HEK293 (cell line): Measurements from ENCODE around the gene INHBB.
"Not testable (repeated sequence)": the region's sequence is repeated elsewhere in the genome, so short reads cannot be mapped to it uniquely, and the experiment has no call there.

Source experiments
- CTCF ChIA-PET: fragments of 350-600 bp; formaldehyde crosslinking; extraction: SDS; loops from one replicate; lab custom pipeline; 2021; ENCODE audit warnings: antibody characterized with exemption; lab: Yijun Ruan, JAX
- POLR2A ChIA-PET: fragments of 300-600 bp; formaldehyde crosslinking; extraction: SDS; loops from one replicate; lab custom pipeline; 2020; ENCODE audit warnings: antibody characterized with exemption, inconsistent platforms; lab: Yijun Ruan, JAX
- H3K27ac ChIP-seq: fragments of 200-500 bp; sonication (Bioruptor generic); 2 replicates; pipeline ENCODE4 v1.5.1; 2014; ENCODE audit warnings: low read depth, low read length, control low read depth, inconsistent platforms; ENCODE audit errors: extremely low read depth
- H3K36me3 ChIP-seq, 2 experiments: fragments of 200-500 bp in 1 of 2; sonication (Bioruptor generic) in 1 of 2; 1 replicate in 1 of 2; 2 replicates in 1 of 2; pipeline ENCODE4 v1.5.1; 2014 to 2017; ENCODE audit warnings: inconsistent platforms in 2 of 2, low read length in 2 of 2; ENCODE audit not compliant: control insufficient read depth in 2 of 2, insufficient read depth in 1 of 2
- H3K4me1 ChIP-seq: fragments of 200-500 bp; sonication (Bioruptor generic); 2 replicates; pipeline ENCODE4 v1.5.1; 2014; ENCODE audit warnings: mild to moderate bottlenecking, low read length, inconsistent platforms; ENCODE audit not compliant: control insufficient read depth, insufficient read depth
- H3K4me3 ChIP-seq: 2 replicates; pipeline ENCODE4 v1.5.1; 2011; ENCODE audit warnings: low read depth, mild to moderate bottlenecking, control low read depth, low read length, moderate library complexity
- H3K9me3 ChIP-seq: fragments of 200-500 bp; sonication (Bioruptor generic); 2 replicates; pipeline ENCODE4 v1.5.1; 2014; ENCODE audit warnings: low read depth, low read length, inconsistent platforms; ENCODE audit not compliant: control insufficient read depth, insufficient read depth
- HOXC10 ChIP-seq: sonication (generic); formaldehyde crosslinking; IDR thresholded peaks from 2 replicates; pipeline ENCODE4 v1.8.1; 2023; ENCODE audit warnings: mild to moderate bottlenecking, missing genetic modification reagents
- INSM2 ChIP-seq: fragments of 450-650 bp; formaldehyde crosslinking; IDR thresholded peaks from 2 replicates; pipeline ENCODE4 v1.5.1; 2016; ENCODE audit warnings: missing biosample characterization, missing genetic modification characterization
- KLF7 ChIP-seq: fragments of 450-650 bp; formaldehyde crosslinking; IDR thresholded peaks from 2 replicates; pipeline ENCODE4 v1.5.1; 2016; ENCODE audit warnings: missing biosample characterization, missing genetic modification characterization, borderline replicate concordance
- SCRT2 ChIP-seq: fragments of 450-650 bp; formaldehyde crosslinking; IDR thresholded peaks from 2 replicates; pipeline ENCODE4 v1.5.1; 2016; ENCODE audit warnings: missing biosample characterization, missing genetic modification characterization
- ZBTB26 ChIP-seq: fragments of 450-650 bp; formaldehyde crosslinking; optimal IDR thresholded peaks from 2 replicates; pipeline ENCODE3; 2016; ENCODE audit warnings: missing biosample characterization, mild to moderate bottlenecking, missing genetic modification characterization
- ZBTB49 ChIP-seq: fragments of 450-650 bp; formaldehyde crosslinking; IDR thresholded peaks from 2 replicates; pipeline ENCODE4 v1.5.1; 2016; ENCODE audit warnings: missing biosample characterization, missing genetic modification characterization, low read depth
- ZBTB8A ChIP-seq: fragments of 450-650 bp; formaldehyde crosslinking; IDR thresholded peaks from 2 replicates; pipeline ENCODE4 v1.5.1; 2016; ENCODE audit warnings: missing biosample characterization, missing genetic modification characterization
- ZNF211 ChIP-seq: fragments of 450-650 bp; formaldehyde crosslinking; IDR thresholded peaks from 2 replicates; pipeline ENCODE4 v1.5.1; 2016; ENCODE audit warnings: low read depth, missing biosample characterization, missing genetic modification characterization
- ZNF280D ChIP-seq: fragments of 450-650 bp; formaldehyde crosslinking; IDR thresholded peaks from 2 replicates; pipeline ENCODE4 v1.5.1; 2016; ENCODE audit warnings: missing biosample characterization, missing genetic modification characterization
- ZNF335 ChIP-seq: fragments of 450-650 bp; formaldehyde crosslinking; conservative IDR thresholded peaks from 2 replicates; pipeline ENCODE4 v1.5.1; 2016; ENCODE audit warnings: missing biosample characterization, missing genetic modification characterization
- ZNF350 ChIP-seq: fragments of 450-650 bp; formaldehyde crosslinking; IDR thresholded peaks from 2 replicates; pipeline ENCODE4 v1.5.0; 2017; ENCODE audit warnings: missing biosample characterization, mild to moderate bottlenecking, missing genetic modification characterization
- ZNF354C ChIP-seq: fragments of 450-650 bp; formaldehyde crosslinking; IDR thresholded peaks from 2 replicates; pipeline ENCODE4 v1.5.1; 2016; ENCODE audit warnings: missing biosample characterization, missing genetic modification characterization, low read depth, borderline replicate concordance
- ZNF394 ChIP-seq: fragments of 450-650 bp; formaldehyde crosslinking; IDR thresholded peaks from 2 replicates; pipeline ENCODE4 v1.5.1; 2016; ENCODE audit warnings: missing biosample characterization, missing genetic modification characterization, mild to moderate bottlenecking, moderate library complexity, borderline replicate concordance
- ZNF521 ChIP-seq: fragments of 450-650 bp; formaldehyde crosslinking; IDR thresholded peaks from 2 replicates; pipeline ENCODE4 v1.5.1; 2017; ENCODE audit warnings: missing biosample characterization, mild to moderate bottlenecking, missing genetic modification characterization
- ZNF548 ChIP-seq: fragments of 450-650 bp; formaldehyde crosslinking; IDR thresholded peaks from 2 replicates; pipeline ENCODE4 v1.5.1; 2016; ENCODE audit warnings: missing biosample characterization, missing genetic modification characterization

The INHBB gene

GRCh38 chr2:120320318-120320851, 25.6 kb upstream of the INHBB start:
- TF ChIP-seq ZNF350 (tag by site-specific recombination) (no peak), SCRT2 (tag by site-specific recombination) (peak; percentile 73)
- H3K9me3 ChIP-seq = no peaks in the 10 kb centered on the region
- H3K4me3 ChIP-seq = no peak overlapping the region
- H3K36me3 ChIP-seq = no peaks in the 10 kb centered on the region
- ChIA-PET POLR2A (no interaction called here), CTCF (interaction anchor here (0.6 to 0.8 kb wide), 3 partner anchors 9 to 340 kb away, joined by 3 to 4 read pairs (median 3); no protein-coding TSS in a partner anchor)
- H3K4me1 ChIP-seq = no peaks in the 10 kb centered on the region
- no peak overlapping the region for H3K27ac ChIP-seq

- H3K9me3 ChIP-seq, H3K36me3 ChIP-seq, H3K4me1 ChIP-seq, H3K4me3 ChIP-seq, POLR2A ChIA-PET, H3K27ac ChIP-seq: not testable (repeated sequence)
- 0 out of 2 replicates have a peak, but pooled peaks have one; percentile 6 for TF ChIP-seq SCRT2 (tag by site-specific recombination)
- CTCF ChIA-PET = interaction anchor here (0.6 to 0.8 kb wide), 4 partner anchors 8 to 750 kb away, joined by 3 to 4 read pairs (median 4); no protein-coding TSS in a partner anchor
Measured at GRCh38 chr2:120320887-120321556, 24.9 kb upstream of the INHBB start.

GRCh38 chr2:120321721-120322284, 24.1 kb upstream of the INHBB start:
- no peak for TF ChIP-seq ZNF394 (tag by site-specific recombination)
- TF ChIP-seq ZNF521 (tag by site-specific recombination) = no peak
- no peak for TF ChIP-seq ZBTB8A (tag by site-specific recombination)
- no peak for TF ChIP-seq ZNF335
- no peak for TF ChIP-seq ZBTB49 (tag by site-specific recombination)
- CTCF ChIA-PET = interaction anchor here (0.8 to 2.8 kb wide), 2 partner anchors 9 to 749 kb away, joined by 4 to 14 read pairs; no protein-coding TSS in a partner anchor
- Histone ChIP-seq H3K36me3 (no peaks in the 10 kb centered on the region), H3K9me3 (no peaks in the 10 kb centered on the region), H3K27ac (no peak overlapping the region), H3K4me1 (no peaks in the 10 kb centered on the region), H3K4me3 (no peak overlapping the region)
- POLR2A ChIA-PET = no interaction called here

- ChIA-PET POLR2A (no interaction called here), CTCF (interaction anchor here (0.7 to 2.8 kb wide), 2 partner anchors 10 to 257 kb away, joined by 3 to 14 read pairs; no protein-coding TSS in a partner anchor)
- H3K9me3 ChIP-seq = no peaks in the 10 kb centered on the region
- H3K4me1 ChIP-seq = no peaks in the 10 kb centered on the region
- no peak overlapping the region for H3K4me3 ChIP-seq
- H3K36me3 ChIP-seq = no peaks in the 10 kb centered on the region
- no peak overlapping the region for H3K27ac ChIP-seq
- TF ChIP-seq HOXC10 (CRISPR knock-in tag) (no peak), ZBTB26 (tag by site-specific recombination) (no peak), ZNF548 (tag by site-specific recombination) (no peak), ZNF211 (no peak), ZNF280D (tag by site-specific recombination) (no peak), INSM2 (no peak), ZNF354C (tag by site-specific recombination) (no peak), KLF7 (tag by site-specific recombination) (no peak)
Measured at GRCh38 chr2:120322329-120322728, 23.6 kb upstream of the INHBB start.
